GM12873 (cell line): ENCODE results near the gene TBATA.

Experiments used
- TF ChIP-seq, protein P1 (sequence below): IDR thresholded peaks from 2 replicates; pipeline ENCODE4 v1.5.1; 2012; ENCODE audit warnings: low read depth, mild to moderate bottlenecking, moderate library complexity, low read length, control low read depth; ENCODE audit not compliant: insufficient read depth; ENCODE audit errors: missing control alignments

TBATA gene

DNA sequence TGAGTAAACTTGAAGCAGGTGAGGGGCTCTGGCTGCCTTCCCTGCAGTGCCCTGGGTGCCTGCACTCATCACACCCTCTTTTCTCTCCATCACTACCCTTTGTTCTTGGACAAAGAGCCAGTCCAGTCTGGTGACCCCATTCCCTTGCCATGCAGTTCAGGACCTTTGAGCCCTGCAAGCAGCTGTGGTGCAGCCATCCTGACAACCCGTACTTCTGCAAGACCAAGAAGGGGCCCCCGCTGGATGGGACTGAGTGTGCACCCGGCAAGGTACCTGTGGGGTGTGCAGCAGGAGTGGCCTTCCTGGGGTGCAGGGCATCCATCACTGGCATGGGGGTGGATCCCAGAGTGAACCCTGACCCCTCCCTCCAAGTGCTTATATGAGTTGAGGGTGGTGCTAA is 48.7 kb downstream of the TBATA start:
- TF ChIP-seq, protein P1, sequence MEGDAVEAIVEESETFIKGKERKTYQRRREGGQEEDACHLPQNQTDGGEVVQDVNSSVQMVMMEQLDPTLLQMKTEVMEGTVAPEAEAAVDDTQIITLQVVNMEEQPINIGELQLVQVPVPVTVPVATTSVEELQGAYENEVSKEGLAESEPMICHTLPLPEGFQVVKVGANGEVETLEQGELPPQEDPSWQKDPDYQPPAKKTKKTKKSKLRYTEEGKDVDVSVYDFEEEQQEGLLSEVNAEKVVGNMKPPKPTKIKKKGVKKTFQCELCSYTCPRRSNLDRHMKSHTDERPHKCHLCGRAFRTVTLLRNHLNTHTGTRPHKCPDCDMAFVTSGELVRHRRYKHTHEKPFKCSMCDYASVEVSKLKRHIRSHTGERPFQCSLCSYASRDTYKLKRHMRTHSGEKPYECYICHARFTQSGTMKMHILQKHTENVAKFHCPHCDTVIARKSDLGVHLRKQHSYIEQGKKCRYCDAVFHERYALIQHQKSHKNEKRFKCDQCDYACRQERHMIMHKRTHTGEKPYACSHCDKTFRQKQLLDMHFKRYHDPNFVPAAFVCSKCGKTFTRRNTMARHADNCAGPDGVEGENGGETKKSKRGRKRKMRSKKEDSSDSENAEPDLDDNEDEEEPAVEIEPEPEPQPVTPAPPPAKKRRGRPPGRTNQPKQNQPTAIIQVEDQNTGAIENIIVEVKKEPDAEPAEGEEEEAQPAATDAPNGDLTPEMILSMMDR = no peak

DNA sequence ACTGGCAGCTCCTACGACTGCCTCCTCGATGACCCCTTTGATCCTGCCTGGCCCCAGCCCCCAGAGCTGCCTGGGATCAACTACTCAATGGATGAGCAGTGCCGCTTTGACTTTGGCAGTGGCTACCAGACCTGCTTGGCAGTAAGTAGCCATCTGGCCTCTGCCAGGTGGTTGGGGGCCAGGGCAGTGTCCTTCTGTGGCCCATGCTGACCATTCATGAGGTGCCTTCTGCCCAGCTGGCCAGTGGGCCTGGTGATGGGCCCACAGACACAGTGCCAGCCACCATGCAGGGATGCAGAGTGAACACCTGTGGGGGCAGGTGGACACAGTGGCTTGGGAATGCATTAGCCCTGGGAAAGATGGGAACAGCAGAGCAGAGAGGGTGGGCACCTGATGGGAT is 50.0 kb downstream of the TBATA start:
- TF ChIP-seq, protein P1 = no peak

DNA sequence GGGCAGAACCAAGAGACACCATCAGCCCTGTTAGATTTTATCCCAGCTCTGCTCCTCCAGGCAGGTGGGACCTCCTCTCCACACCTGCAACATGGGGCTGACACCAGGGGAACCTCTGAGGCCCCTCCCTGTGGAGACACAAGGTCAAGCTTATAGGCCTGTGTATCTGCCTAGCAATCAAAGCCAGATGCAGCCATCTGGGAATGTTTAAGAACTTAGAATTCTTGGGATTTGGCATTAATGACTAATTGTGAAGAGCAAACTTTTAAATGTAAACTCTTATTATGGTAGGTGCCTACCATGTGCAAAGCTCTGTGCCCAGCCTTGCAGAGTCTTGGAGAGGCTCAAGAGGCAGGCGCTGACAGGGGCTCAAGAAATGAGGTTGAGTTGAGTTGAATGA is 52.1 kb downstream of the TBATA start:
- TF ChIP-seq, protein P1 = no peak

DNA sequence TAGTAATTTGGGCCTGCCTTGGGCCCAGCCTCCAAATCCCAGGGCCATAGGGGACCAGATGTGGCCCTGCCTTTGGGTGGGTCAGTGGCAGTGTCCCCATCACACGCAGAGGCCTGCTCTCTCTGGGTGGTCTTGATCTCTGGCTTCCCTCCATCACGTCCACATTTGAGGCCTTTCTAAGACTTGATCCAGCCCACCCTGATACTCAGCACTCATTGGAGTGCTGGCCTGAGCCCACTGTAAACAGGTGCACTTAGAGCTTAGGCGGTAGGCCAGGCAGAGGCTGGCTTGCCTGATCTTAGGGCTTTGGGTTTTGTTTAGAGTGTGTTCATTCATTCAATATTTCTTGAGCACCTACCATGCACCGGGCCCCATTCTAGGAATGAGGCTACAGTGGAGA is 52.6 kb downstream of the TBATA start:
- TF ChIP-seq, protein P1 = no peak

DNA sequence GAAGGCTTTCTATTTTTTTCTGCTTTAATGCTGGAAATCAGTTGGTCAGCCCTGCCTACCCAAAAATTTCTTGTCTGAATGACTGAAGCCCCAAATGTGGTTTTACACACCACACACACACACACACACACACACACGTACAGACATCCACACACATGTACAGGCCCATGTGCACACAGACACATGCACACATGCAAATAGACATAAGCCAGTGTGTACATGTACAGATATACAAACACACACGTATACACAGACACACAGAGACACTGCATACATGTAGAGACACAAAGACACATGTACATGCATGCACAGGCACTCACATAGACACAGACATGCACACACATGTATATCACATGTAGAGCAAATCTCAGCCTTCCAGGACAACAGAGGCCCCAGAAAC is 54.2 kb downstream of the TBATA start:
- TF ChIP-seq, protein P1 = no peak

DNA sequence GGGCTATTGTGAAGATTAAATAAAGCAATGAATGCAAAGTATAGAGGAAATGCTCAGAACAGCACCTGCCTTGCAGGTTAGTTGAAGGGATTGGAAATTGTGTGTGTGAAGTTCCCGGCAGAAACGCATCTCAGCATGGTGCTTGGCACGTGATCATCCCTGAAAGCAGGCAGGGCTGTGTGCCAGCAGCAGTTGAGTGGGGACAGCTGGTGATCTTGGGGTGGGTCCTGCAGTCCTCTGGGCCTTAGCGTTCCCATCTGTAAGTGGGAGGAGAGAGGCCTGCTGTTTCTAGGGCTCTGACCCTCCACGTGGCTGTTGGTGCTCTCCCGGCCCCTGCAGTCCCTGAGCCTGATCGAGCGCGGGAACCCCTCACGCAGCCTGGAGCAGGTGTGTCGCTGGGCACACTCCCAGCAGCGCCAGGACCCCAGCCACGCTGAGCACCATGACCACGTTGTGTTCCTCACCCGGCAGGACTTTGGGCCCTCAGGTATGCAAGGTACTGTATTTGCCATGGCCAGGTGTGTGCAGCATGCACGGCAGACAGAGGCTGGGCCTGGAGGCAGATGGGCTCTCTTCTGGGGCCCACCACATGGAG is 55.3 kb downstream of the TBATA start:
- TF ChIP-seq, protein P1 = no peak

DNA sequence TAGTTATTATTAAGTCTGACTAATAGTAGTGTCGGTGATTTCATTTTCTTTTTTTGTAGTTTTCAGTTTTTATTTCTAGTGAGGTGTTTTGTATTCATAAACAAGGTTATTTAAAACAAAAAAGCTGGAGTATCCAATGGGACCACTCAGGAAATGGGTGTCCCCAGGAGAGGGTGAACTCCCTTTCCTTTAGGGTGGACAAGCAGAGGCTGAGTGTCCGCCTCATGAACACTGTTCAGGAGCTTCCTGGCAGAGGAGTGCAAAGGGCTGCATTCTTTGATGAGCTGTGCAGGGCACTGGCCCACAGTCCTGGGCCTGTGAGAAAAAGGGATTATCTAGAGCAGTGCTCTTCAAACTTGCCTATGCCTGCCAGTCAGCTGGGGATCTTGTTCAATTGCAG is 56.8 kb downstream of the TBATA start:
- TF ChIP-seq, protein P1 = no peak
